Activated CD4-positive, alpha-beta T cell treated with anti-CD3 and anti-CD28 coated beads, Interleukin-2, amount 50 U/mL, for 24 hours (primary cell): ENCODE results near the gene FGD4.

Source experiments
- DNase-seq, 2 donors: peaks; one replicate each; pipeline ENCODE4 v3.0.0-alpha.2; 2020; ENCODE audit warnings: low read depth in 1 of 2, low spot score in 1 of 2

FGD4 gene

DNA sequence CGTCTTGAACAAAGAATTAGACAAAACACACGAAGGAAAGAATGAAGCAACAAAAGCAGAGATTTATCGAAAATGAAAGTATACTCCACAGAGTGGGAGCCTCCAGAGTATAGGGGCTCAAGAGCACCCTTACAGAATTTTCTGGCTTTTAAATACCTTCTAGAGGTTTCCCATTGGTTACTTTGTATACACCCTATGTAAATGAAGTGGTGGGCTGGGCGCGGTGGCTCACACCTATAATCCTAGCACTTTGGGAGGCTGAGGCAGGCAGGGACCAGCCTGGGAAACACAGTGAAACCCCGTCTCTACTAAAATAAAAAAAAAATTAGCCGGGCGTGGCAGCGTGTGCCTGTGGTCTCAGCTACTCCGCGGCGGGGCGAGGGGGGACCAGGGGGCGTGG, 266.7 kb downstream of the FGD4 start:
- DNase-seq = no peak

DNA sequence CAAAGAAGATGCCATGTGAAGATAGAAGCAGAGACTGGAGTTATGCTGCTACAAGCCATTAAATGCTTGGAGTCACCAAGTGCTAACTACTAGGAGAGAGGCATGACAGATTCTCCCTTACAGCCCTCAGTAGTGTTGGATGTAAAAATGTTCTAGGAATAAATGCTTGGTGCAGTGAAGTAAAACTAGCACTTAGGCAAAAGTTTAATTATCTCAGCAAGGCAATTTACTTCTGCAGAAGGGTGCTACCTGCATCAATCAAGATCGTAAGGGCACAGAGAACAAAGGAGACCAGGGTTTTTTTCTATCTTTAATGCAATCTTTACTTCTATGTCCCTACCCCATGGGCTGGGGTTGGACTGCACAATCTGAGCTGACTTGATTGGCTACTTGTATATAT, 270.2 kb downstream of the FGD4 start:
- DNase-seq = no peak

DNA sequence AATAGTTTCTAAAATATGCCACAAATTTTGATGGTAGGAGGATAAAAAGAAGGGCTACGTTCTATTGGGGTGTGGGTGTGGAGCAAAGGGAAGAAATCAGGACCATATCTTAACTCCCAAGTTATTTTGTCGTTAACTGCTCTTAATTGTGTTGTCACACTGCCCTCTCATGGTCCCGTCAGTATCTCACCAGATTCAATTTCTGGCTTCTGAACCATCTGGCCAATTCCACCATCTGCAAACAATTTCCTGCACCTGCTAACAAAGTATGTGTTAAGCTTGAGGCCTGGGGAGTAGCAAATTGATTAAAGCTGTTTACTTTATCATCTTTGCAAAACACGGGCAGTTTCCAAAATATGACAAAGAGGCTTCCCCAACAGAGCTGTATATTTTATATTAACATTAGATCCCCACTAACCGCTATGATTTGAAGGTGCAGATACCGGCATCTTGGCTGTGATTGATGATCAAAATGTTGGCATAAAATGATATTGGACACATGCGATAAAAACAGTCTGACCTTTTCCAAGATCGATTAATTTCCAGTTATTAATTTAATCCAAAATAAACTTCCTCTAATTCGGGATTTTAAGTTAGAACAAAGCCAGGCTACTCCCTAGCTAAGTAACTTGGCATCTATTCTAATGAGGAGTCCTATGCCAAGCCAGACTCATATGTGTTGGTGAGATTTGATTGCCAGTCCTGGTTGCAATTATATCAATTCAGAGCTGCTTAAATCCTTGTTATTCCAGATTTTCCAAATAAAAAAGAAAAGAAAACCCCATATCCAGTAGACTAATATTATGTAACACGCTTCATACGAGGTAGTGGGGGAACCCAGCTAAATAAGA, 272.8 kb downstream of the FGD4 start:
- DNase-seq = no peak

DNA sequence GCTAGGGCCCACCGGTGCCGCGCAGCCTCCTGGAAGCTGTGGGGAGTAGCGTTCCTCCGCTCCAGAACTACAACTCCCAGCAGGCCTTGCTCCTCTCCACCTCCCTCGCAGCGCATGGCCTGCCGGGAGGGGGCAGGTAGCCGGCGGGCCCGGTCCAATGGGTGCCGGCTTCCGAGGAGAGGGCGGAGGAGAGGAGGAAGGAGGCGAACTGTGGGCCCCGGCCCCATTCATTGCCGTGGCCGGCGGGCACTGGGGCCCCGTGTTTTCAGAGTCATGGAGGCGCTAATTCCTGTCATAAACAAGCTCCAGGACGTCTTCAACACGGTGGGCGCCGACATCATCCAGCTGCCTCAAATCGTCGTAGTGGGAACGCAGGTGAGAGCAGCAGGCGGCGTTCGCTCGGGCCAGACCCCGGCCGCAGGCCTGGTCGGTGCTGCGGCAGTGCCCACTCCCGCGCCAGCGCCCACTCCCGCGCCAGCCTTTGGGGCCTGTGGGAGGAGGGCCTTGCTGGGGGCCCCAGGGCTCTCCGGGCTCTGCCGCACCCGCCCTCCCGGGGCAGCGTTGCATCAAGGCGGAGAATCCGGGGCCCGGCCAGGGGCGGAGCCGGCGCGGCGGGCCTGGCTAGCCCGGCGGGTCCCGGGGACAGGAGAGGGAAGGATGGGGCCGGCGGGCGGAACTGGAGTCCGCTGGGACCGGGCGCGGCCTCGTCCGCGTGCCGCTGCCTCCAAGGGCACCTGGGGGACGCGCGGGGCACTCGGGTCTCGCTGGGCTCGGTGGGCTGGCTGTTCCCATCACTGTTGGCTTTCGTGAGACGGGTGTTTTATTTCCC, 279.9 kb downstream of the FGD4 start, which contains the start of gene DNM1L:
Gene DNM1L, plus strand, starts transcription at position 211 of the 829 bp plus-strand sequence. Its CDS starts 63 bp downstream, at position 274.
- DNase-seq = peak; percentile 74 to 89

DNA sequence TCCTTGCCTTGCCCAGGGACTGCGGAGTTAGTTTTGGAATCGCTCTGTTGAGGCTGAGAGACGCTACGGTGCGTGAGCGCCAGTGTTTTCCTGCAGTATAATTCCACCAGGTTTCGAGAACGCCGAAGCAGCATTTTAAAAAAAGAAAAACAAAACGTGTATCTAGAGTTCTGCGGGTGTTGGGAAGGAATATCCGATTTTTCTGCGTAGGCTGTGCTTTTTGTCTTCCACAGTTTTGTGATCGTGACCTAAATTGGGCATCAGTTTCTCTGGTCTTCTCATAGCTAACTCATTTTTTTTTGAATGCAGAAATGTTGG, 280.5 kb downstream of the FGD4 start:
- no peak for DNase-seq

DNA sequence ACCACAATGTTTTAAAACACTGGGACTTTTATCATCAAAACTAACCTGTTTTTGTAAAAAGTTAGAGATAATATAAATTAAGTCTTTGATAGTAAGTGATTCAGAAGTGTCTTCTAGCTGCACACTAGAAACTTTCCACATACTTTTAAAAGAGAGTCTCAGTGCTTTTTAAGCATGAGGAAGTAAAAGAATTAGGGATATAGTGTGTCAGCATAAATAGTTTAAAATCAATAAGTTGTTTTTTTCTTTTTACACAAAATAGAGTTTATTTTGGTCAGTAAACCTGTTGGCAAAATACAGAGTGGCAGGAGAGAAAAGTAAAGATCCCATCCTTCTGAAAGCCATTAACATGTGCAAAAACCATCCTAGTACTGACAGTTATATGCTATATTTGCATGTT, 281.4 kb downstream of the FGD4 start:
- no peak for DNase-seq

DNA sequence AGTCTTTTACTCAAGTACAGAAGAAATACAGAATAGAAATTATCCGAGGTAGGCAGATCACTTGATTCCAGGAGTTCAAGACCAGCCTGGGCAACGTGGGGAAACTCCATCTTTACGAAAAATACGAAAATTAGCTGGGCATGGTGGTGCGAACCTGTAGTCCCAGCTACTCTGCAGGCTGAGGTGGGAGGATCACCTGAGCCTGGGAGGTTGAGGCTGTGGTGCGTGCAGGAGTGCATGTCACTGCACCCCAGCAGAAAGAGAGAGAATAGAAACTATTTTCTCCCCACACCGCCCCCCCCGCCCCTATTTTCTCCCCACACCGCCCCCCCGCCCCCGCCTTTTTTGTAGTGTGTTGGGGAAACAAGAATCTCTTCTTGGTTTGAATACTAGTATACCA, 281.9 kb downstream of the FGD4 start:
- no peak for DNase-seq

DNA sequence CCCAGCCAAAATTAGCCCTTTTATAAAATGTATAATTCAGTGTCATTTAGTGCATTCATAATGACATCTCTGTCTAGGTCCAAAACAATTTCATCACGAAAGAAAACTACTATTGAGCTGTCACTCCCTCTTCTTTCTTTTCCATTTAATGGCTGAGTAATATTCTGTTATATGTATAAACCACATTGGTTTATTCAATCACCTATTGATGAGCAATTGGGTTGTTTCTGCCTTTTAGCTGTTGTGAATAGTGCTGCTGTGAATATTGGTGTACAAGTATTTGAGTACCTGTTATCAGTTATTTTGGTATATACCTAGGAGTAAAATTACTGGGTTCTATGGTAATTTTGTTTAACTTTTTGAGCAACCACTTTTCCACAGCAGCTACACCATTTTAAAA, 287.0 kb downstream of the FGD4 start:
- DNase-seq = no peak

DNA sequence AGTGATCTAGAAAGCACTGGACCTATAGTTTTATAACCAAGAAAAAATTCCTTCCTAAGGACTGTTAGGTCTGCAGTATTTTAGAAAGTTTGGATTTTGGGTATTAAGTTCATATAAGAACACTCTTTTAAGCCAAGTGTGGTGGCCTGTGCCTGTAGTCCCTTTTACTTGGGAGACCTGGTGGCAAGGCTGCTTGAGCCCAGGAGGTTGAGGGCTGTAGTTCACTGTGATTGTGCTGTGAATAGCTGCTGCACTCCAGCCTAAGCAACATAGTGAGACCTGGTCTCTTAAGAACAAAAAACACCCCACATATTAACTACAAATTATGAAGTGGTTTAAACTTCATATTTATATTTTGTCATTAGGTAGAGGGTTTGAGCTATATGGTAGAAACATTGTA, 289.4 kb downstream of the FGD4 start:
- no peak for DNase-seq

DNA sequence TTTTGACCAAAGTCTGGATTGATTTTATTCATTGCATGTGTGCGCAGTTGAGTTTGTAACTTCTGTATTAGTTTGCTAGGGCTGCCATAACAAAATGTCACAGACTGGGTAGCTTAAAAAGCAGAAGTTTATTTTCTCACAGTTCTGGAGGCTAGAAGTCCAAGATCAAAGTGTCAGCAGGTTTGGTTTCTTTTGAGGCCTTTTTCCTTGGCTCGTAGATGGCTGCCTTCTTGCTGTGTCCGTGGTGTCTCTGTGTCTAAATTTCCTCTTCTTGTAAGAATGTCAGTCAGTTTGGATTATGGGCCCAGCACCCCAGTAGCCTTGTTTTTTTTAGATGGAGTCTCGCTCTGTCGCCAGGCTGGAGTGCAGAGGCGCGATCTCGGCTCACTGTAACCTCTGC, 291.6 kb downstream of the FGD4 start:
- no peak for DNase-seq

DNA sequence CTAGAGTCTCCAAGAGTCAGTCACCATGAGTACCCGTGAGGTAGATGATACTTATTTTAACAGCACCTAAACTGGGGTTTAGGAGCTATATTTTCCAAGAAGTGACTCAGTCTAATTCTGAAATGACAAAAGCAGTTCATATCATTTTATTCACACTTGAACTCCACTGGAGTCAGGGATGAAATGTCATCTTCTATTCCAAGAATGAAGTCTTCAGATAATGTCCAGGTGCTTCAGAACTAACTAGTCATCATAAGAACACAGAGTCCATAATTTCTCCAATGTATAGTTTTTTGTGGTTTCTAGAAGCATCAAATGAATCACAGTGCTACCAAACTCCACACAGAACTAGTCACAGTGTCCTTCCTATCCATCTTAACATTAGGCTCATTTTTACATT, 293.0 kb downstream of the FGD4 start:
- DNase-seq = no peak

DNA sequence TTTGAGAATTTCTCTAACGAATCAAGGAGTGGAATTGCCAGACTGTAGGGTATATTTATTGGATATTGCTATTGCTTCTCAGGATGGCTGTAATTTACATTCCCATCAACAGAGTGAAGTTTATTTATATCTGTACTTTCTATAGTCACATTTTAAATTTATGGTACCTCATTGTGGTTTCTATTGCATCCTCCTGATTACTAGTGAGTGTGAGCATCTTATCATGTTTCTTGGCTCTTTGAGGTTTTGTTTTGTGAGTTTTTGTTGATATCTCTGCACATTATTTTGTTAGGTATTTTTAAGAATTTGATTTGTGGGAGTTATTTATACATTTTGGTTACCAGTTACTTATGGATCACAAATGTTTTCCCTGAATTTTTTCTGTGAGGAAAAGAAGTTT, 293.7 kb downstream of the FGD4 start:
- DNase-seq = no peak
